Fibroblast of villous mesenchyme (primary cell): ENCODE data around the gene CD36. TPM values are rescaled to one million over a fixed set of nuclear protein-coding genes. Genes with fewer than 3 reads are reported as not detected.

Experiments
- DNase-seq: peaks from one replicate; pipeline ENCODE4 v3.0.0-alpha.2; 2010; ENCODE audit warnings: low read depth
- H3K4me3 ChIP-seq: 2 replicates; pipeline ENCODE4 v1.5.1; 2011; ENCODE audit warnings: low read depth, mild to moderate bottlenecking, low read length
- total RNA-seq: library from RNA; depleted of rRNA; stranded (reverse); fragments of >200 nt; gene quantifications from 2 replicates; pipeline ENCODE4 v1.2.3, GENCODE V29; 2012
- TF ChIP-seq, protein P1 (sequence below): IDR thresholded peaks from 2 replicates; pipeline ENCODE4 v1.5.1; 2012; ENCODE audit warnings: low read depth, mild to moderate bottlenecking, low read length; ENCODE audit not compliant: insufficient read depth

Gene CD36
- 1.3 and 4.3 TPM in 2 replicates for total RNA-seq

GRCh38 chr7:80637911-80638765 lies at the start of gene CD36:
Gene CD36 (plus strand): TSS chr7:80638642. CDS start chr7:80646741, 8,099 bp downstream.
- no peak for DNase-seq
- H3K4me3 ChIP-seq: no peak within 1 kb of the TSS
- TF ChIP-seq, protein P1, sequence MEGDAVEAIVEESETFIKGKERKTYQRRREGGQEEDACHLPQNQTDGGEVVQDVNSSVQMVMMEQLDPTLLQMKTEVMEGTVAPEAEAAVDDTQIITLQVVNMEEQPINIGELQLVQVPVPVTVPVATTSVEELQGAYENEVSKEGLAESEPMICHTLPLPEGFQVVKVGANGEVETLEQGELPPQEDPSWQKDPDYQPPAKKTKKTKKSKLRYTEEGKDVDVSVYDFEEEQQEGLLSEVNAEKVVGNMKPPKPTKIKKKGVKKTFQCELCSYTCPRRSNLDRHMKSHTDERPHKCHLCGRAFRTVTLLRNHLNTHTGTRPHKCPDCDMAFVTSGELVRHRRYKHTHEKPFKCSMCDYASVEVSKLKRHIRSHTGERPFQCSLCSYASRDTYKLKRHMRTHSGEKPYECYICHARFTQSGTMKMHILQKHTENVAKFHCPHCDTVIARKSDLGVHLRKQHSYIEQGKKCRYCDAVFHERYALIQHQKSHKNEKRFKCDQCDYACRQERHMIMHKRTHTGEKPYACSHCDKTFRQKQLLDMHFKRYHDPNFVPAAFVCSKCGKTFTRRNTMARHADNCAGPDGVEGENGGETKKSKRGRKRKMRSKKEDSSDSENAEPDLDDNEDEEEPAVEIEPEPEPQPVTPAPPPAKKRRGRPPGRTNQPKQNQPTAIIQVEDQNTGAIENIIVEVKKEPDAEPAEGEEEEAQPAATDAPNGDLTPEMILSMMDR: no peak

- H3K4me3 ChIP-seq: no peak overlapping the region
- TF ChIP-seq, protein P1: no peak
- no peak for DNase-seq
These were observed 48.8 kb upstream of the CD36 start for GRCh38 chr7:80589631-80590030.

DNA sequence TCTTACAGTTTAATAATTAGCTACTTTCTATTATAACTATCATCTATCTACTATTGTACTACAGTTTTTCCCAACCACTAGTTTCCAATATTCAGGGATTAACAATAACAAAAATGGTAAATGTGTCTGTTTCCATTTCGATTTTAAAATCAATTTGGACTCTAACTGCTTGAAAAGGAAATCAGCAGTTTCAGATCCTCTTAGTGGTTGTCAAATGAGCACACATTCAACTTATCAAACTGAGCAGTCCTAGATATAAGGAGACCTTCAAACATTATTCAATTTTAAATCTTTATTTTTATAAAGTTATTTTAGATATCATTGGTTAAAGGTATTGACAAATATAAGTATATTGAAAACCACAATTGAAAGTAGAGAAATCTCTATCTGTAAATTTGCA lies 46.8 kb upstream of the CD36 start:
- no peak for DNase-seq
- H3K4me3 ChIP-seq: no peak overlapping the region
- TF ChIP-seq, protein P1: no peak

DNA sequence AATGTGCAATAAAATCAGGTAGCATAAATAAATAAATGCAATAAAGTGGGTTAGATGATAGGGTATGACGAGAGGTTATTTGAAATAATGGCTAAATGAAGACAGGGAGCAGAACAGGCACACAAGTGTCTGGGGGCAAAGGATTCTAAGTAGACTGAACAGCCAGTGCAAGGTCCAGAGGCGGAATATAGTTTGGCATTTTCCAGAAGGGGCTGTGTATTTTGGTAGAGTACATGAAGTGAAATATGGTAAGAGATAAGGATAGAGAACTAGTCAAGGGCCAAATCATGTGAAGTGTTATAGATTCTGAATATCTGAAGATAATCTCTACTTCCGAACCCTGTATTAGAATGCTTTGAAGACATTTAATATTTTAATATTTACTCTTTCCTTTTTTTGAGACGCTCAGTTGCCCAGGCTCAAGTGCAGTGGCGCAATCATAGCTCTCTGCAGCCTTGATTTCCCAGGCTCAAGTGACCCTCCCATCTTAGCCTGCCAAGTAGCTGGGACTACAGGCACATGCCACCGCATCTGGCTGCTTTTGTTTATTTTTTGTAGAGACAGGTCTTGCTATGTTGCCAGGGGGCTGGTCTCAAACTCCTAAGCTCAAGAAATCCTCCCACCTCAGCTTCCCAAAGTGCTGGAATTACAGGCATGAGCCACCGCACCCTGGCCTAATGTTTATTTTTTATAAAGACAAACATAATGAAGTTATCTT lies 44.4 kb upstream of the CD36 start:
- no peak overlapping the region for H3K4me3 ChIP-seq
- peak; percentile 76 for DNase-seq
- TF ChIP-seq, protein P1: no peak

DNA sequence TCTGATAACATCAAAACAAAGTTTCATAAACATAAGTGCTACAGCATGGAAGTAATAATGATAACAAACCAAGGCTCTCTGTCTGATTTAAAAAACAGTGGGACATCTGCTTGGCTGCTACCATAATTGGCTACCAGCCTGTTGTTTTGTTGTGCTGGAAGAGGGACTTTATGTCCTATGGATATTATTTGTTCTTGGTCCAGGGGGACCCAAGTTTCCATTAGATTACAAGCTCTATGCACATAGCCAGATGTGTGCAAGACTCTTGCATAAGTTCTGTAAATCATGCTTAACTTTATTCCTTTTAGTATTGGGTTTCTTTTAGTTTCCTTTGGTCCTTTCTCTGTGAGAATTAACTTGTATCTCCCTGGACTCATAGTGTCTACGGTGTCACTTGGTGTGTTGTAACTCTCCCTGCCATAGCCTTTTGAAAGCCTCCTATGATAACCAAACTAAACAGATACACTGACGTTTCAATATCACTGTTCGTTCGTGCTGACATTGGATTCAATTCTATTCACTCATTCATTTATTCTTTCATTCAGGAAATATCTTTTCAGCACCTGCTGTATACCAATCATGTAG lies 41.4 kb upstream of the CD36 start:
- no peak overlapping the region for H3K4me3 ChIP-seq
- peak; percentile 71 for DNase-seq
- TF ChIP-seq, protein P1: no peak

GRCh38 chr7:80597875-80598274 lies 40.6 kb upstream of the CD36 start:
- DNase-seq: no peak
- TF ChIP-seq, protein P1: no peak

More at GRCh38 chr7:80597875-80598274, 40.6 kb upstream of the CD36 start:
- no peak overlapping the region for H3K4me3 ChIP-seq
